Heart left ventricle (tissue), 16 donors: ENCODE data around the gene UBXN7. TPM values are rescaled to one million over a fixed set of nuclear protein-coding genes. Genes with fewer than 3 reads are reported as not detected.

Experiments
- ATAC-seq, 4 donors: fragments of 200-7000 bp; cut with Tn5 transposase; one replicate each; pipeline ENCODE4 v1.9.1; 2020 to 2022; ENCODE audit warnings: moderate library complexity in 4 of 4, mild to moderate bottlenecking in 3 of 4, moderate number of reproducible peaks in 1 of 4
- DNase-seq, 5 donors: peaks; one replicate each; pipeline ENCODE4 v3.0.0-alpha.2; 2020
- H3K27ac ChIP-seq, 12 donors: fragments of 200-600 bp; sonication (generic) in 4 of 12; one replicate each; pipeline versions ENCODE4 v1.5.0 to v1.8.0; 2016 to 2022; ENCODE audit warnings: mild to moderate bottlenecking in 2 of 12
- H3K27me3 ChIP-seq, 9 donors: fragments of 200-600 bp; sonication (generic) in 2 of 9; one replicate each; pipeline versions ENCODE4 v1.5.1 to v1.8.0; 2016 to 2022; ENCODE audit warnings: mild to moderate bottlenecking in 3 of 9
- H3K36me3 ChIP-seq, 9 donors: fragments of 200-600 bp; sonication (generic) in 2 of 9; one replicate each; pipeline versions ENCODE4 v1.5.0 to v1.8.0; 2018 to 2022; ENCODE audit warnings: mild to moderate bottlenecking in 2 of 9
- H3K4me1 ChIP-seq, 12 donors: fragments of 200-600 bp; sonication (generic) in 4 of 12; one replicate each; pipeline versions ENCODE4 v1.5.0 to v1.8.0; 2016 to 2022; ENCODE audit warnings: mild to moderate bottlenecking in 3 of 12
- H3K4me3 ChIP-seq, 12 donors: fragments of 200-600 bp; sonication (generic) in 4 of 12; one replicate each; pipeline versions ENCODE4 v1.5.0 to v1.8.0; 2017 to 2022; ENCODE audit warnings: mild to moderate bottlenecking in 9 of 12, moderate library complexity in 4 of 12
- H3K9me3 ChIP-seq, 12 donors: fragments of 200-600 bp; sonication (generic) in 4 of 12; one replicate each; pipeline versions ENCODE4 v1.5.0 to v1.8.0; 2016 to 2022; ENCODE audit warnings: mild to moderate bottlenecking in 1 of 12
- POLR2A ChIP-seq, 2 donors: fragments of 450-650 bp; IDR thresholded peaks; one replicate each; pipeline ENCODE4 v1.6.1; 2017; ENCODE audit warnings: antibody characterized with exemption in 2 of 2, mild to moderate bottlenecking in 2 of 2, moderate library complexity in 2 of 2
- WGBS, 4 donors: extraction: QIAGEN DNeasy Blood & Tissue Kit in 2 of 4; methylation state at CpG; one replicate each; pipeline versions ENCODE4 v1.1.5 to v1.1.7; 2013 to 2018; 5-methylcytosine and 5-hydroxymethylcytosine counted together
- intact Hi-C, 10 donors: fragments of 100-400 bp; cut with DNase I; formaldehyde crosslinking; loops; one replicate each; pipeline versions ENCODE4 v1.11.1 to v1.14.2; 2022
- polyA plus RNA-seq, 2 donors: library from polyadenylated mRNA; stranded (reverse); fragments of 200-250 nt; gene quantifications; one replicate each; pipeline ENCODE4 v1.2.3, GENCODE V29; 2013
- total RNA-seq, 9 donors: library from RNA; depleted of rRNA in 2 of 9; stranded (reverse); fragments of >200 nt in 2 of 9; fragmentation: NEBNext Ultra II Directional in 3 of 9; extraction: Animal tissue kit (Norgen Biotek cat#: 25700) in 3 of 9; gene quantifications; one replicate each; pipeline versions ENCODE4 v1.1.0 to v1.2.4, GENCODE V29; 2016 to 2023
- TF ChIP-seq, protein P1 (sequence below), 12 donors: fragments of 200-600 bp; sonication (generic) in 4 of 12; IDR thresholded peaks; one replicate each; pipeline versions ENCODE4 v1.5.0 to v1.8.0; 2018 to 2022; ENCODE audit warnings: antibody characterized with exemption in 12 of 12, mild to moderate bottlenecking in 5 of 12
- donor health status: ischemic (EF 13 %, LVEDD 7.1; RV severe dilation, severe dysfunction).
- donor health status: healthy with polysubstance abuse.
- donor health status: DM: no; HTN: yes; CAD: no.
- donor health status: DM: no; HTN: no; CAD: no.
- donor health status: ischemic (EF 25% LVEDD 6.9; RV normal size, moderate dysfunction).
- donor health status: ischemic (EF 25% LVEDD 5.7; RV mildly dilated, moderate dysfunction).
- donor health status: healthy.
- donor health status: DM: yes; HTN: yes; CAD: no.
- donor health status: ischemic (EF 35%, LVEDD 5.7; RV mildly dilated, moderate dysfunction).
- donor health status: nonischemic (EF 11% LVEDD 7.7; RV severe dilation, severe dysfunction).
- donor health status: DM: yes; HTN: yes; CAD: no.
- donor health status: PGD.
- donor health status: ischemic (EF 29% LVEDD 5.4; RV normal size, mild dysfunction).
- donor health status: nonischemic (EF 23%, LVEDD 6.1; RV moderate dilation, normal function).

UBXN7 gene
- total and polyA plus RNA-seq, 11 donors = 6.9 to 50.2 (median 25.8) TPM

DNA sequence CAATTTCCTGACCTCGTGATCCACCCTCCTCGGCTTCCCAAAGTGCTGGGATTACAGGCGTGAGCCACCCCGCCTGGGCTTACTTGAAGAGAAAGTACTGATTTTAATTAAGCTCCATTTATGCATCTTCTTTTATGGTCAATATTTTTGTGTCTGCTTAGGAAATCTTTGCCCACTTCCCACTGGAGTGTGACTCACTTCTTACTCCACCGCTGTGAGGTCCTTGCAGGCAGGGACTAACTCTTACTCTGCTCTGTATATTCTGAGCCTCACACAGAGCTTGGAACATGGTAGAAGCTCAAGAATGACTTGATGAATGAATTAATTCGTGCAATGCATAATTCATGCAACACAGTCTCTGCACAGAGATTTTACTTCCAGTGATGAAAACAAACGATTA is 91.1 kb downstream of the UBXN7 start:
- no peak for ATAC-seq
- no peak overlapping the region for H3K4me3 ChIP-seq

DNA sequence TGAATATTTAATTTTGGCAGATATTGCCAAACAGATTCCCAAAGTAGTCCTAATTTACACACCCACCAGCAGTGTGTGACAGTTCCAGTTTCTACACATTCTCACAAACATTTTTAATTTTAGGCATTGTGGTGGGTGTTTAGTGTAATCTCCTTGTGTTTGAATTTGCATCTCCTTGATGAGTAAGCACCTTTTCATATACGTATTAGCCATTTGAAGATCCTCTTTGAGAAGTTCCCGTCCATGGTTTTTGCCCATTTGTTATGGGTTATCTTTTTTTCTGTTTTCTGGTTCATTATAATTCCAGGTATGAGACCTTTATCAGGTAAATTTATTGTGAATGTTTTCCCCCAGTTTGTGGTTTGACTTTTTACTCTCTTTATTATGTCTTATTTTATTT is 91.8 kb downstream of the UBXN7 start:
- Histone ChIP-seq H3K27ac (no peak overlapping the region), H3K27me3 (no peaks in the 10 kb centered on the region), H3K36me3 (no peaks in the 10 kb centered on the region), H3K4me3 (no peak overlapping the region), H3K4me1 (peaks cover 0 to 9% (median 0%) of the 10 kb centered on the region in 12 donors), H3K9me3 (no peaks in the 10 kb centered on the region)
- intact Hi-C loops = no loop called here
- TF ChIP-seq, protein P1, sequence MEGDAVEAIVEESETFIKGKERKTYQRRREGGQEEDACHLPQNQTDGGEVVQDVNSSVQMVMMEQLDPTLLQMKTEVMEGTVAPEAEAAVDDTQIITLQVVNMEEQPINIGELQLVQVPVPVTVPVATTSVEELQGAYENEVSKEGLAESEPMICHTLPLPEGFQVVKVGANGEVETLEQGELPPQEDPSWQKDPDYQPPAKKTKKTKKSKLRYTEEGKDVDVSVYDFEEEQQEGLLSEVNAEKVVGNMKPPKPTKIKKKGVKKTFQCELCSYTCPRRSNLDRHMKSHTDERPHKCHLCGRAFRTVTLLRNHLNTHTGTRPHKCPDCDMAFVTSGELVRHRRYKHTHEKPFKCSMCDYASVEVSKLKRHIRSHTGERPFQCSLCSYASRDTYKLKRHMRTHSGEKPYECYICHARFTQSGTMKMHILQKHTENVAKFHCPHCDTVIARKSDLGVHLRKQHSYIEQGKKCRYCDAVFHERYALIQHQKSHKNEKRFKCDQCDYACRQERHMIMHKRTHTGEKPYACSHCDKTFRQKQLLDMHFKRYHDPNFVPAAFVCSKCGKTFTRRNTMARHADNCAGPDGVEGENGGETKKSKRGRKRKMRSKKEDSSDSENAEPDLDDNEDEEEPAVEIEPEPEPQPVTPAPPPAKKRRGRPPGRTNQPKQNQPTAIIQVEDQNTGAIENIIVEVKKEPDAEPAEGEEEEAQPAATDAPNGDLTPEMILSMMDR (IDR thresholded peaks at IDR 0.05) = no peak
- TF ChIP-seq POLR2A (IDR thresholded peaks at IDR 0.05) = no peak
- no peak for ATAC-seq
- no peak for DNase-seq
- WGBS, 4 donors = 73 to 85% (median 81%) methylated on average over 2 of the region's 2 CpGs

More for the DNA sequence above, 91.1 kb downstream of the UBXN7 start:
- no peaks in the 10 kb centered on the region for H3K9me3 ChIP-seq
- DNase-seq = no peak
- no peaks in the 10 kb centered on the region for H3K27me3 ChIP-seq
- WGBS, 4 donors = 80 to 86% (median 86%) methylated on average over 7 of the region's 7 CpGs
- no peak for TF ChIP-seq POLR2A (IDR thresholded peaks at IDR 0.05)
- TF ChIP-seq, protein P1 (IDR thresholded peaks at IDR 0.05) = no peak
- peaks cover 0 to 9% (median 0%) of the 10 kb centered on the region in 12 donors for H3K4me1 ChIP-seq
- H3K27ac ChIP-seq = no peak overlapping the region
- intact Hi-C loops = no loop called here
- H3K36me3 ChIP-seq = no peaks in the 10 kb centered on the region

DNA sequence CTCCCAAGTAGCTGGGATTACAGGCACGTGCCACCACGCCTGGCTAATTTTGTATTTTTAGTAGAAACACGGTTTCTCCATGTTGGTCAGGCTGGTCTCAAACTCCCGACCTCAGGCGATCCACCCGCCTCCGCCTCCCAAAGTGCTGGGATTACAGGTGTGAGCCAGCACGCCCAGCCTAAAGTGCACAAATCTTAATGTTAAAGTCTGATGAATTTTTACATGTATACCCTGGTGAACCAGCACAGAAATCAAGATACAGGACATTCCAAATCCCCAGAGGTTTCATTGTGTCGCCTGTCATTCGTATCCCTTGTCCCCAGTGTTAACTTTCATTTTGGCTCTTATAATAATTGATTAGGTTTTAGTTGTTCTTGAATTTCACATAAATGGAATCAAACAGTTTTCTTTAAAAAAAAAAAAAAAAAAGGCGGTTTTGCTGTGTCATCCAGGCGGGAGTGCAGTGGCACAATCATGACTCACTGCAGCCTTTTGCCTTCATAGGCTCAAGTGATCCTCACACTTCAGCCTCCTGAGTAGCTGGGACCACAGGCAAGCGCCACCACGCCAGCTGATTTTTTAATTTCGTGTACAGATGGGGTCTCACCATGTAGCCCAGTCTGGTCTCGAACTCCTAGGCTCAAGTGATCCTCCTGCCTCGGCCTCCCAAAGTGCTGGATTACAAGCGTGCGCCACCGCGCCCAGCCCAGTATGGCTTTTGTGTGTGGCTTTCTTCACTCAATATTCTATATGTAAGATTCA is 92.6 kb downstream of the UBXN7 start:
- 88 to 90% (median 89%) methylated on average over 21 of the region's 21 CpGs for WGBS, 4 donors
- H3K27me3 ChIP-seq = no peaks in the 10 kb centered on the region
- intact Hi-C loops = no loop called here
- DNase-seq = no peak
- no peak for TF ChIP-seq POLR2A (IDR thresholded peaks at IDR 0.05)
- TF ChIP-seq, protein P1 (IDR thresholded peaks at IDR 0.05) = no peak
- no peak overlapping the region for H3K27ac ChIP-seq
- no peak overlapping the region for H3K4me3 ChIP-seq
- no peak for ATAC-seq
- H3K9me3 ChIP-seq = no peaks in the 10 kb centered on the region
- H3K4me1 ChIP-seq = peaks cover 0 to 4% (median 0%) of the 10 kb centered on the region in 12 donors
- no peaks in the 10 kb centered on the region for H3K36me3 ChIP-seq

DNA sequence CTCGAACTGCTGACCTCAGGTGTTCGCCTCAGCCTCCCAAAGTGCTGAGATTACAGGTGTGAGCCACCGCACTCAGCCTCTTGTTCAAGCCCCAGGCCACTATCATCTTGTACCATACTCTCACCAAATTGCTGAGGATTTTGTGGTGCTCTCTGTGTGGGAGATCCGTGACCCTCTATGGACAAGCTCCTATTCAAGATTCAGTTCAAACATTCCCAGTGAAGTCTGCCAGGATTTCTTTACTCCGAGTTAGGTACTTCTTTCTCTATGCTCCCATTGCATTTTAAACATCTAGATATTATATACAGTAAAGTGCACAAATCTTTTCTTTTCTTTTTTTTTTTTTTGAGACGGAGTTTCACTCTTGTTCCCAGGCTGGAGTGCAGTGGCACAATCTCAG is 93.2 kb downstream of the UBXN7 start:
- no peak for ATAC-seq
- Histone ChIP-seq H3K4me1 (no peaks in the 10 kb centered on the region), H3K27me3 (no peaks in the 10 kb centered on the region), H3K36me3 (no peaks in the 10 kb centered on the region), H3K9me3 (no peaks in the 10 kb centered on the region), H3K27ac (no peak overlapping the region), H3K4me3 (no peak overlapping the region)
- no peak for DNase-seq
- intact Hi-C loops = no loop called here
- TF ChIP-seq POLR2A (IDR thresholded peaks at IDR 0.05) = no peak
- TF ChIP-seq, protein P1 (IDR thresholded peaks at IDR 0.05) = no peak
- 88 to 91% (median 91%) methylated on average over 6 of the region's 6 CpGs for WGBS, 4 donors
